Gastroesophageal sphincter (tissue), 4 donors: ENCODE measurements around the gene SELENOS. TPM values are rescaled to one million over a fixed set of nuclear protein-coding genes. Genes with fewer than 3 reads are reported as not detected.

Experiments used
- ATAC-seq: fragments of 150-250 bp; one replicate; pipeline ENCODE4 v1.9.1; 2016; ENCODE audit warnings: mild to moderate bottlenecking, moderate library complexity
- H3K27ac ChIP-seq, 4 donors: fragments of 200-600 bp; sonication (generic) in 3 of 4; 1 replicate in 3 of 4; 2 replicates in 1 of 4; pipeline ENCODE4 v1.5.1; 2016 to 2019
- H3K27me3 ChIP-seq: fragments of 200-600 bp; sonication (generic); one replicate; pipeline ENCODE4 v1.5.1; 2019
- H3K36me3 ChIP-seq, 2 donors: fragments of 200-600 bp; sonication (generic); one replicate each; pipeline ENCODE4 v1.5.1; 2019; ENCODE audit warnings: control low read depth in 1 of 2
- H3K4me1 ChIP-seq, 3 donors: fragments of 200-600 bp; sonication (generic); 1 replicate in 2 of 3; 2 replicates in 1 of 3; pipeline ENCODE4 v1.5.1; 2016 to 2019; ENCODE audit warnings: control low read depth in 2 of 3
- H3K4me3 ChIP-seq, 2 donors: fragments of 200-600 bp; sonication (generic); one replicate each; pipeline ENCODE4 v1.5.1; 2019; ENCODE audit warnings: mild to moderate bottlenecking in 1 of 2, moderate library complexity in 1 of 2
- H3K9me3 ChIP-seq, 3 donors: fragments of 200-600 bp; sonication (generic); one replicate each; pipeline ENCODE4 v1.5.1; 2017 to 2019; ENCODE audit warnings: control low read depth in 2 of 3
- EP300 ChIP-seq: sonication (generic); formaldehyde crosslinking; IDR thresholded peaks from one replicate; pipeline ENCODE4 v1.6.1; 2017; ENCODE audit warnings: antibody characterized with exemption, mild to moderate bottlenecking
- POLR2A ChIP-seq, 2 donors: fragments of 450-650 bp; IDR thresholded peaks; one replicate each; pipeline ENCODE4 v1.6.1; 2017; ENCODE audit warnings: antibody characterized with exemption in 2 of 2, mild to moderate bottlenecking in 2 of 2, moderate library complexity in 1 of 2
- POLR2AphosphoS5 ChIP-seq: sonication (generic); formaldehyde crosslinking; IDR thresholded peaks from one replicate; pipeline ENCODE4 v1.6.1; 2017; ENCODE audit warnings: antibody characterized with exemption
- WGBS, 2 donors: methylation state at CpG; one replicate each; pipeline ENCODE4 v1.1.5; 2018; ENCODE audit warnings: low coverage in 1 of 2; 5-methylcytosine and 5-hydroxymethylcytosine counted together
- total RNA-seq, 4 donors: library from RNA; depleted of rRNA; stranded (reverse); fragments of >200 nt; gene quantifications; one replicate each; pipeline ENCODE4 v1.1.0, GENCODE V29; 2016
- TF ChIP-seq, protein P1 (sequence below), 4 experiments: fragments of 200-600 bp in 2 of 4; fragments of 450-650 bp in 2 of 4; sonication (generic) in 1 of 4; IDR thresholded peaks; one replicate each; pipeline ENCODE4 v1.5.1; 2017 to 2019; ENCODE audit warnings: antibody characterized with exemption in 4 of 4, mild to moderate bottlenecking in 2 of 4, moderate library complexity in 2 of 4

Gene SELENOS
- total RNA-seq, 4 donors from 2014 or later = 56.1 to 75.5 (median 64.5) TPM

DNA sequence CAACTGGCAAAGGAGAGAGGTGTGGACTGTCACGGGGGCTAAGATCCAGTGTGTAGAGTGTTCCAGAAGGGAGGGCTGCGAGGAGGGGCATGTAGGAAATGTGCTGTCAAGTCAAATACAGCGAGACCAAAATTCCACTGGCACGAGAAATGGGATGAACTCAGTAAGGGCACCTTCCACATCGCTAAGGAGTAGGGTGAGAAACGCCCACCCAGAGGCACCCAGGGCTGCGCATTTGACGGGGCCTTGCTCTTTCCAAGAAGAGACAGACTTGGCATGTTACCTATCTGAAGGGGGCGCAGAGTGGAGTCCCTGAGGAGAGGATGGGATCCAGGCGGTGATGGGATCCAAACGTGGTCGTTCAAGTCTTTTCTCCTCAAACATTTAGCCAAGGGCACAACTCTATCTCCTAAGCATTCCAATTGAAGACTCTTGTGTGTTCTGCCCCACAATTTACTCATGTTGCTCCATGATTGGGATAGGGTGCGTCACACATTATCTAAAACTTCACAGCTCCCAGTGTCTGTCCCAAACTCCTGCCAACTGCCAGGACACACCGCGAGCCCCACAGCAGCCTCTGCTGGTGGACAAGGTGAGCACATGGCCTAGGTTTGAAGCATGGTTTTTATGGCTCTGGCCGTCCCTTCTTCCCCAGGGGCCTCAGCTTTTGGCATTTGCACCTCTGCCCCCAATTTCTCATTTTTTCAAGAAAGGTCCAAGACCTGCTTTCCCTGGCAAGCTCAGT lies 7.6 kb downstream of the SELENOS start:
- WGBS, 2 donors = 74 to 80% methylated on average over 9 to 13 of the region's 16 CpGs
- Histone ChIP-seq H3K27me3 (no peaks in the 10 kb centered on the region), H3K4me1 (peaks cover 0 to 23% (median 0%) of the 10 kb centered on the region in 3 donors), H3K36me3 (peaks cover 3 to 61% of the 10 kb centered on the region in 2 donors), H3K27ac (peak overlapping the region in 1 of 4 donors; percentile 15), H3K4me3 (no peak overlapping the region), H3K9me3 (no peaks in the 10 kb centered on the region)
- TF ChIP-seq POLR2A (IDR thresholded peaks at IDR 0.05) = no peak
- TF ChIP-seq, protein P1, sequence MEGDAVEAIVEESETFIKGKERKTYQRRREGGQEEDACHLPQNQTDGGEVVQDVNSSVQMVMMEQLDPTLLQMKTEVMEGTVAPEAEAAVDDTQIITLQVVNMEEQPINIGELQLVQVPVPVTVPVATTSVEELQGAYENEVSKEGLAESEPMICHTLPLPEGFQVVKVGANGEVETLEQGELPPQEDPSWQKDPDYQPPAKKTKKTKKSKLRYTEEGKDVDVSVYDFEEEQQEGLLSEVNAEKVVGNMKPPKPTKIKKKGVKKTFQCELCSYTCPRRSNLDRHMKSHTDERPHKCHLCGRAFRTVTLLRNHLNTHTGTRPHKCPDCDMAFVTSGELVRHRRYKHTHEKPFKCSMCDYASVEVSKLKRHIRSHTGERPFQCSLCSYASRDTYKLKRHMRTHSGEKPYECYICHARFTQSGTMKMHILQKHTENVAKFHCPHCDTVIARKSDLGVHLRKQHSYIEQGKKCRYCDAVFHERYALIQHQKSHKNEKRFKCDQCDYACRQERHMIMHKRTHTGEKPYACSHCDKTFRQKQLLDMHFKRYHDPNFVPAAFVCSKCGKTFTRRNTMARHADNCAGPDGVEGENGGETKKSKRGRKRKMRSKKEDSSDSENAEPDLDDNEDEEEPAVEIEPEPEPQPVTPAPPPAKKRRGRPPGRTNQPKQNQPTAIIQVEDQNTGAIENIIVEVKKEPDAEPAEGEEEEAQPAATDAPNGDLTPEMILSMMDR (IDR thresholded peaks at IDR 0.05) = peak in 2 of 4 experiments; percentile 17 to 21
- no peak for ATAC-seq

DNA sequence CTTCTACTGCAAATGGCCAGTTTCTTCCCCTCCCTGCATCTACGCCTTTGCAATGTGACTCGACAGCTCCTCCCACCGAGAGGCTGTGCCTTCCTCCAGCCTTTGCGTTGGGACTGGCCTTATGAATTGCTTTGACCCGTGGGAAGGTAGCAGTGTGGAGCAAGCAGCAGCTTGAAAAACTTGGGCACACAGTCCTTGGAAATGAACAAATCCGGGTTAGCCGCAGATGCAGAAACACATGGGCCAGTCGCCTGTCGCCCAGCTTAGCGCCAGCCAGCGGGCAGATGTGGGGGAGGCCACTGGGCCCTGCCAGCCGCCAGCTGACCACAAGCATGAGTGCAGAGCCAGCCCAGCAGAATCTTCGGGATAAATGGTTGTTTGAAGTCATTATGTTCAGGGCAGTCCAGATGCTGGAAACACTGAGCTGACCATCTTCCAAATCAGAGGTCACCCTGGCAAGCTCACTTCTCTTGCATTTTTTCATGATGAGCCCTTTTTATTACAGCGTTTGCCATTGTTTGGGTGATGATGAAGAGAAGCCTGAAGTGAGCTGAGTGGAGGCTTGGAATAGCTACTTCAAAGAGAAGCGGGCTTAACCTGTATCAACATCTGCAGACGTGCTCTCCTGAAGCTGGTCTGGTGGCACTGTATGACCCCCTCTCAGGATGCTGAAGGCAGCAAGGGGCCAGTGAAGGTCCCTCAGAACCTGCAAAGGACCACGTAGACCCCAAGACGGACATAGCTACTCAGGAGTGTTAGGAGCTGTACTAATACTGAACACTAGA lies 9.8 kb downstream of the SELENOS start:
- H3K4me1 ChIP-seq = peaks cover 0 to 23% (median 0%) of the 10 kb centered on the region in 3 donors
- TF ChIP-seq, protein P1 (IDR thresholded peaks at IDR 0.05) = no peak
- peak overlapping the region in 3 of 4 donors; percentile 55 to 66 (median 60) for H3K27ac ChIP-seq
- peaks cover 0 to 40% of the 10 kb centered on the region in 2 donors for H3K36me3 ChIP-seq
- ATAC-seq = peak; percentile 77
- H3K4me3 ChIP-seq = no peak overlapping the region
- 35 to 65% methylated on average over 7 to 10 of the region's 18 CpGs for WGBS, 2 donors
- H3K9me3 ChIP-seq = no peaks in the 10 kb centered on the region
- H3K27me3 ChIP-seq = no peaks in the 10 kb centered on the region

DNA sequence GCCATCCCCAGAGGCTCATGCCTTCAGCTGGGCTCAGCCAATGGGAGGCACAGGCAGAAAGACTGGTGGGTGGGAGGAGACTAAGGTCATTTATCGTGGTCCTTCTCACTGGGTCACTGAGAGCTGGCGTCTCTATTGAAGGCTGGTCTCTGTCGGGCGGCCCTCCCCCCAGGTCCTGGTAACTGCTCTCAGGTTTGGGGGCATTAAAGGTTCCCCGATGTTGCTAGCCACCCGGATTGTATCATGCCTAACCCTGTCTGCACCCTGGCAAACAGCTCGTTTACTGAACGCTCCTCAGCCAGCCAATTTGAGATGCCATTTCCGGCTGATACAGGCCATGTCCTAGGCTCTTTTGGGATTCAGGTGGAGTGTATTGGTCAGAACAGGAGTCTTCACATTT lies 10.5 kb downstream of the SELENOS start:
- WGBS, 2 donors = 57% methylated on average over 4 of the region's 9 CpGs; no CpG with 5 or more reads in 1 of the 2 donors
- no peaks in the 10 kb centered on the region for H3K9me3 ChIP-seq
- H3K4me1 ChIP-seq = peaks cover 0 to 23% (median 0%) of the 10 kb centered on the region in 3 donors
- H3K27ac ChIP-seq = peak overlapping the region in 3 of 4 donors; percentile 55 to 66 (median 60)
- no peak overlapping the region for H3K4me3 ChIP-seq
- H3K27me3 ChIP-seq = no peaks in the 10 kb centered on the region
- no peak for ATAC-seq
- peaks cover 0 to 33% of the 10 kb centered on the region in 2 donors for H3K36me3 ChIP-seq
- TF ChIP-seq POLR2A (IDR thresholded peaks at IDR 0.05) (no peak), EP300 (no peak), POLR2AphosphoS5 (no peak)
- TF ChIP-seq, protein P1 (IDR thresholded peaks at IDR 0.05) = no peak

DNA sequence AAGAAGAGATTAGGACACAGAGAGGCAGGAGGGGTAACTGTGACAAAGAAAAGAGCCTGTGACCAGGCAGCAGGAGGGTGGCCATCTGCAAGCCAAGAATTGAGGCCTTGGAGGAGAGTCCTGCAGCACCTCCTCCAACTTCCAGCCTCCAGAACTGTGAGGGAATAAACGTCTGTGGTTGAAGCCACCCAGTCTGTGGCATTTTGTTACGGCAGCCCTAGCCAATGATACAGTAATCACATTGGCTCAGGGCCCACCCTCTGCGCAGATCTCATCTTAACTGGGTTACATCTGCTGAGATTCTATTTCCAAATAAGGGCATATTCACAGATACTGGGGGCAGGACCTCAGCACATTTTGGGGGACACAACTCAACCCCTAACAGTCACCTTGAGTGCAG lies 11.3 kb downstream of the SELENOS start:
- H3K4me1 ChIP-seq = peaks cover 0 to 23% (median 0%) of the 10 kb centered on the region in 3 donors
- no peaks in the 10 kb centered on the region for H3K27me3 ChIP-seq
- TF ChIP-seq, protein P1 (IDR thresholded peaks at IDR 0.05) = no peak
- TF ChIP-seq EP300 (no peak), POLR2AphosphoS5 (no peak), POLR2A (IDR thresholded peaks at IDR 0.05) (no peak)
- peaks cover 0 to 25% of the 10 kb centered on the region in 2 donors for H3K36me3 ChIP-seq
- H3K4me3 ChIP-seq = no peak overlapping the region
- 29 to 33% methylated on average over 1 to 3 of the region's 3 CpGs for WGBS, 2 donors
- peak overlapping the region in 2 of 4 donors; percentile 55 to 60 for H3K27ac ChIP-seq
- H3K9me3 ChIP-seq = no peaks in the 10 kb centered on the region
- no peak for ATAC-seq
